GM18508 (cell line): ENCODE measurements around the gene TLCD2.
A peak's percentile ranks its signal among the peaks of the same experiment; 100 is the strongest.
"Not testable (repeated sequence)": the region's sequence is repeated elsewhere in the genome, so short reads cannot be mapped to it uniquely, and the experiment has no call there.

Source experiments
- ATAC-seq: cut with Tn5 transposase; IDR thresholded peaks from one replicate; pipeline ENCODE4 v1.9.1; 2021; ENCODE audit warnings: moderate number of reproducible peaks; ENCODE audit not compliant: insufficient read depth, unreplicated experiment

TLCD2 gene

DNA sequence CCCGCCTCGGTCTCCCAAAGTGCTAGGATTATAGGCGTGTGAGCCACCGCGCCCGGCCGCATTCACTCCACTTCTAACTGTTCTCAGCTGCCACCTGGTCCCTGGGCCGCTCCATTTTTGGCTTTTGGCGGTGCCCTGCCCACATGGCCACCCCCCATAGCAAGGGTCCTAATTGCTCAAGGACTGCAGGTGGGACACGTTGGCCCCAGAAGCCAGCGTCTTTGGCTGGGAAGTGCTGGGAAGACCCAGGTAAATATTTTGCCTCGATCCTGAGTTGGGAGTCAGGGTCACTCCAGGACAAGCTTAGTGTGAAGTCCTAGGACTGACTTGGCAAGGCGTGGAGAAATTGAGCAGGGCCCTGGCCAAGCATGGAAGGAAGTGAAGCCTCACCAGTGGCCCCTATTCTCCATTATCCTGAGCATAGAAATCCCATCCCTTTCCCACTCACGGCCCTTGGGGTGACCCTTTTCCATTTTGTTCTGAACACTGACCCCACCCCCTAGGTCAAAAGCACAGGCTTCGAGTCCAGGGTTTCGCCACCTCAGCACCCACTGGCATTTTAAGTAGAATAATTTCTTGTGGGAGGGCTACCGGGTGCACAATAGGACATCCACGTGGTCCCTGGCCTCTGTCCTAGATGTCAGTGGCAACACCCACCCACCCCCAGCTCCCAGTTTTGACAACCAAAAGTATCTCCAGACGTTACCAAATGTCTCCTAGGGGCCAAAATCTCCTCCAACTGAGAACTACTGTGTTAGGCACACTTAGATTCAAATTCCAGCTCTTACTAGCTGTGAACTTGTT lies 8.4 kb upstream of the TLCD2 start:
- no peak for ATAC-seq

DNA sequence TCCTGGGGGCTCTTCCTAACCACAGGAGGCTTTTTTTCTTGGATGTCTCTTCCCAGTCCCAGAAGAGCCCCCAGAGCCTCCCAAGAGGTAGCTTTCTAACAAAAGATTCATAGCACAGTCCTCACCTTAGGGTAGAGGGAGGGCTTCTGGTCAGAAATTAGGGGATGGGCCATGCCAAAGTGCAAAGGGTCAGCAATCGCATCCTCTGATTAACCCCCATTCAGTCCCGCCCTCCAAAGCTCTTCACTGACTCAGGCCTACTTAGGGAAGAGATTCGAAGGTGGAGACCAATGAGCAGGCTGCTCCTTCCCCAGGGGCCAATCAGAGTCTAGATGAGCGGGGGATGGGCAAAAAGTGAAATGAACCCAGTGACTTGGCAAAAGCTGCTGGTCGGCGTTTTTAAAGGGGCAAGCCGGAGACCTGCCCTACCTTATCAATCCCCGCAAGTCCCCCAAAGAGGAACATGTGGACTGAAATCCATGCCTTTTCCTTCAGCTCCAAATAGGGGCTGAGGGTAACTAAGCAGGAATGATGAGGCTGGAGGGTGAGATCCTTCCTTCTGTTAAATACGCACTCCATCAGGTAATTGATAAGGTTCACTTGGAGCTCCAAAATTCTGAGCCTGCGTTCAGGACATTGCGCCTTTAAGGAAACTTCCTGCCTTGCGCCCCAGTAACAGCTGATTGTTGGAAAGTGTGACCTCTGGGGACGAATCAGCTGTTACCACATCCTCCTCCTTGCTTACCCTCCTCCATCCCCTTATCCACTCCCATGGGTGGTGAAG lies 6.9 kb upstream of the TLCD2 start:
- peak; percentile 36 for ATAC-seq

DNA sequence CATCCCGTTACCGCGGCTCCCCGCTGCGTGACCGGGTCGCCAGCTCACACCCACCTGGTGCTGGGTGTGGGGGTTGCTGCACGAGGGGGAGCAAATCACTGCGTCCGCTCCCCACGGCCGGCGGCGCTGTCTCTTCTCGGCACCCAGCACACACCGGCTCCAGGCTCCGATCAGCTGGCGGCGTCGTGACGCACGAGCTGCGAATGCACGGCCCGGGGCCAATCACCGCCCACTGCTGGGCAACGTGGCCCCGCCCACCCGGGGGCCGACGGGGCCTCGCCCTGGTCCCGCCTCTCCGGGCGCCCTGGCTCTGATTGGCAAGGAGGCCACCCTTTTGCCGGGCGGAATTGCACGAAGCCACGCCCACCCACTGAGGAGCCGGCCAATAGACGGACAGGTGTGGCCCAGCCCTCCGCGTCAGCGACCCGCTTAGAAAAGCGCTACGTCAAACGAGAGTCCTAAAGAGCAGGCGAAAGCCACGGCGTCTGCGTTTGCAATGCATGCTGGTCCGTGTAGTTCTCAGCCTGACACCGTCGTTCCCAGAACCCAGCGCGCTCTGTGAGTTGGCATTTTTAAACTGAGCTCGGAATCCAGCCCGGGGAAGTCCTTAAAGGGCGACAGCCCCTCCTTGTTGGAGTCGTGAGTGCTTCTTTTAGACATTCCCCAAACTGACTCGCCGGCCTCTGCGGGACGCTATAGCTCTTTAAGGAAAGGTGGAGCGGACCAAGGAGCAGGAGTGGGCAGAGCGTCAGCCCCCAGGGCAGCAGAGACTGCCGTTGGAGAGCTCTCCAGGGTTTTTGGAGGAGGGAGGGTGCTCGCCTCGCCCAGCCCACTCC lies 6.1 kb upstream of the TLCD2 start:
- ATAC-seq = peak; percentile 50

DNA sequence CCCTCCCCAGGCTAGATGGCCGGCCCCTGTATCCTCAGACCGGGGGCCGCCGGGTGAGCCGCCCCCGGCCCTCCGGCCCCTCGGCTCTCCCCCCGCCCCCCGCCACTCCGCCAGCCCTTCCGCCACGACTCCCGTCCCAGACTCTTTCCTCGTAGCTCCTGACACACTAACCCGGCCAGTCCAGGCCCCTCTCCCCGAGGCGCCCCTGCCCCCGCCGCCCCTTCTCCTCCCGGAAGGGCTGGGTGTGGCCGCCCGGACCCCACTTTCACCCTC lies 5.6 kb upstream of the TLCD2 start:
- ATAC-seq = no peak

DNA sequence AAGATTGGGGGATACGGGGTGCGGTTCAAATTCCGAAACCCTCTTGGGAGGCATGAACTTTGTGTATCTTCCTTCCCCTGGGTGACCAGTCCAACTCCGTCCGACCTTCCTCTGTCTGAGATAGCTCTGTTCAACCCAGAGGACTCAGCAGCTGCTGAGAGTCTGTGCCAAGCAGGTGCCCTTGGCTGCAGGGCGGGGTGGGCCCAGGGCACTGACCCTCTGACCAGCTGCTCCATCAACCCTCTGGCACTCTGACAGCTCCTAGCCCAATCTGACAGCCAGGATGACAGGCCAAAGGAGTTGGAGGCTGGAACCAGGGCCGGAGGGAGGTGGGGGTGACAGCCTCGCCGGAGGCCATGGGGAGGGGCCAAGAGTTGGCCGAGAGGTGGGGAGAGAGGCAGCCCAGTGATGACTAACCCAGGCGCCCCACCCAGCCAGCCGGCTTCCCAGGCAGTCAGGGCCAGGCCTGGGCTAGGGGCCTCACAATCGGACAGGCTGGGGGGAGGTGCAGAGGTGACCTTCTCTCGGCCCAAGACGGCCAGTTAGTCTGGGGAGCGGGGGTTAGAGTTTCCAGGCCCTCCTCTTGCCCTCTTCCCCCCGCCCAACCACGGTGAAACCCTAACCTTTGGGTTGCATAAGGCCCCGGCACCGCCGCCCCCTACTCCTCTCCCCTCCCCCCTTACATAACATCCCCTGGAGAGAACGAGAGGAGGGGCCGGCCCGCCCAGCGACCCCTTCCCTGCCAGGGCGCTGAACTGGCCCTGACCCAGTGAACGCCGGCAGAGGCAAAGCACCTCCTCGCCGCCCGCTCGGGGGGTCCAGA lies 5.0 kb upstream of the TLCD2 start:
- no peak for ATAC-seq

DNA sequence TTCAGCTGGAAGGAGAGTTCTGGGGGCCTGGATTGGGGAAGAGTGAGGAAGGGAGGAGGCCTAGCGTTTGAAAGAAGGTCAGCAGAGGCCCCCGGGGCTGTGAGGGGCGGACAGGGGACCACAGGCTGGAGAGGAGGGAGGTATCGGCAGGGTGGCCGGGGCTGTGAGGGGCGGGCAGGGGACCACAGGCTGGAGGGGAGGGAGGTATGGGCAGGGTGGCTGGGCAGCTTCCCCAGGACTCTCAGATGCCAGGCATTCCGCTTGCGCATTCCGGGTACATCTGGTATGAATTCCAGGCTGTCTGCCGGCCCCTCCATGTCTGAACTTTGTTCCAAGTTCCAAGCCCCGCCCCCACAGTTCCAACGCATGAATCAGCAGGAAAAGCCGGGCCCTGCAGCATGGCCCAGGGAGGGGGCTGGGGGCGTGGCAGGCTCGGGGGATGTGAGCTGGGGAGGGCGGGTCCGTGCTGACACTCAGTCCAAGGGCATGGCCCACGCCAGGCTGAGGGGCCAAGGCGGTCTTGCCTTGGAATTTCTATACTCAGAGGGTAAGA lies 4.3 kb upstream of the TLCD2 start:
- ATAC-seq = no peak

DNA sequence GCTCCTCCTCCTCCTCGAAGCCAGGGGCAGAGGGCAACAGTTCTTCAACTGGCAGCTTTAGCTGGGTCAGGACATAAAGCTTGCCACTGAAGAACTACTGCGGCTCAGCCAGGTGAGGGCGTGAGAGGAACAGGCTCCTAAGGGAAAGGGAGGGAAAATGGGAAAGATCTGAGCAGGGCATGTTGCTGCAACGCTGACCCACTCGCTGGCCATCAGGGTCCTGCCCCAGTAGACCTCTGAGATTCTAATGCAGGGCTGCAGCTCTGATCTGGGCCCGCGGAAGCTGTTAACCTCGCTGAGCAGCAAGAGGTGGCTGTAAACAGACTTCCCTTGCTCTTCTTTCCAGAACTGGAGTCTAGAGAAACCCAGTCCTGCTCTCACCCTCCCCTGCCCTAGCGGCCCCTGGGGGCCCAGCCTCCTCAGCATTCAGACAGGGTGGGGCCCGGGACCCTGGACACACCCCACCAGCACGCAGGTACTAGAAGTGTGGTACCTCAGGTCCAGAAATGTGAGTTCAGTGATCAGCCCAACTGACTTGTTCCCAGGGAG lies 3.8 kb upstream of the TLCD2 start:
- ATAC-seq = no peak

DNA sequence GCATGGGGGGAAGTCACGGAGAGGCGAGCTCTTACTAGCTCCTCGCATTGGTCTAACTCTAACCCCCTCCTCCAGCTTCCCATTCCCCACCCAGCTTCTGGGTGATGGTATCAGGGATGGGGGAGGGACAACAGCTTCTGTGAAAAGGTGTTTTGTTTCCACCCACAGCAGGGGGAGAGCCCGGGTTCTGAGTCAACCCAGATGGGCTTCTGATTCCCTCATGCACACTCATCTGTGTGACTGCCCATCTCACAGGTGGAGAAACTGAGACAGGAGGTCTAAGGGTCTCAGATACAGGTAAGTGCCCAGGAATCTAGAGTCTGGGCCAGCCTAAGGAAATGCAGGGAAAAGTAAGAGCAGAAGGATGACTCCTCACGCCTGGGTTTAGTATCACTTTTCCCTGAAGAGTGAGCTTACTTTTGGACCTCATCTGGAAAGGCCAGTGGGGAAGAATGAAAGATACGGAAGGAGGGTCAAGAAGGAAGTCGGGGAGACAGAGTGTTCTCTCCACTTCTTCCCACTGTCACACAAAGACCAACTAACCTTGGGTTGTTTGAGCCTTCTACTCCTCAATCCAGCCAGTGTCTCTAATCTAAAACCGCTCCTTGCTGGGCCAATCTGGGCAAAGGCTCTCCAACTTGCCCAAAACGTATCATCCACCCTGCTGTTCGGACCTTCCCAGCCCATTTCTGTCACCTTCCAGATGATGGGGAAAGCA lies 3.1 kb upstream of the TLCD2 start:
- no peak for ATAC-seq

DNA sequence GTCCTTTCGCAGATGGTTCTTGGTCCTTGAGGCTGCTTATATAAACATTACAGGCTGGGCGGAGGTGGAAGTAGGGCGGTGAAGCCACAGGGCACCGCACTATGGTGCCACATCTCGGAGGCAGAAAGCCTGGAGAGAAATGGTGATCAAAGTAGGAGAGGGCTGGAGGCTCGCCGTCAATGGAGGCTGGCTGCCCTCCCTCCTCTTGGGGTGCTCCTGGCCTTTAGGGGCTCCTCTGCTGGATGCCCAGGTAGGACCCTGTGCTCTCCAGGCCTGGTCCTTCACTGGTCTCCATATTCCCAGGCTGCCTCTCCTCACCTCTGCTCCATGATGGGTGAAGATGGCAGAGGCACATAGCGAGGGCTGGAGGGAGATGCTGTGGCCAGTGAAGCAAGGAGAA lies 2.1 kb upstream of the TLCD2 start:
- ATAC-seq = no peak

DNA sequence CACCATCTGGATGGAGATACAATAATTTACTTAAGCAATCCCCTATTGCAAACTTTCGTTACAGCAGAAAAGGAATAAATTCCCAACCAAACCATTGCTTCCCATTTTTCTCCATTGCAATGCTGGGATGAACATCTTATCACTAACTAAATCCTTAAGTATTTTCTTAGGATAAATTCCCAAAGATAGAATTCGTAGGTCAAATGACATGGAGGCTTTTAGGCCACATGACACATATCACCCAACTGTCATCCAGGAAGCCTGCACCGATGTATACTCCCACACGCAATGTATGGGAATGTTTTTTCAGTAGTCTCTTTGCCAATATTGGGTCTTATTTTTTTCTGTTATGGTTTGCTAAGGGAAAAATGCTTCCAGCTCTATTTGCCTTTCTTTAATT lies 1.6 kb upstream of the TLCD2 start:
- ATAC-seq = no peak

DNA sequence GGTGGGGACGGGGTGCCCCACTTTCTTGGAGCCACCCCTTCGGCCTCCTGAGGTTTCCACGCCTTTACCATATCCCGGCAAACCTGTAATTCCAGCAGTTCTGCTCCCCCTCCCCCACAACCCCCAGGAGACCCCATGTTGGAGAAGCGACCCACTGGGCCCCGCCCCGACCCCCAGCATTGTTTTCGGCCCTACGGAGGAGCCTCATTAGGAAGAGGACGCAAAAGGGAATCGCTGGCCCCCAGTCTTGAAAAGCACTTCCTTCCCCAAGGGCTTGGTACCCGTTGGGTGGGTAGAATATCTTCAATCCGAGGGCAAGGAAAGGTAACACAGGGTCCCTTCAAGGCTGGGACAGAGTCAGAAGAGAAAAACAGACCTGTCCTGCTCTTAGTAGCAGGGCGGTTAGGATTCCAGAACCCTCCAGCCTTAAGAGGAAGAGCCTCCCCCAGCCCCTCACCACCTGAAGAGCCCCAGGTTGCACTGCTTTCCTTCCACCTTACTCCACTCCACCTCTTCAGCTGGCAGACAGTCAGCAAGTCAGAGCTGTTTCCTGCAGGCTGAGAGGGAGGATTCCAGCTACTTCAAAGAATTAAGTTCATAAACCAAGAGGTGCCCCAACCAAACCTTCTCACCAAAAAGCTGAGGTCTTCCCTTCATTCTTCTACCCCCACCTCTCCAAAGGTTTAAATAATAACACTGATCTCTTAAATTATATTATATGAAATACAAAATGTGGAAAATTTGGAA lies 803 bp upstream of the TLCD2 start:
- no peak for ATAC-seq

DNA sequence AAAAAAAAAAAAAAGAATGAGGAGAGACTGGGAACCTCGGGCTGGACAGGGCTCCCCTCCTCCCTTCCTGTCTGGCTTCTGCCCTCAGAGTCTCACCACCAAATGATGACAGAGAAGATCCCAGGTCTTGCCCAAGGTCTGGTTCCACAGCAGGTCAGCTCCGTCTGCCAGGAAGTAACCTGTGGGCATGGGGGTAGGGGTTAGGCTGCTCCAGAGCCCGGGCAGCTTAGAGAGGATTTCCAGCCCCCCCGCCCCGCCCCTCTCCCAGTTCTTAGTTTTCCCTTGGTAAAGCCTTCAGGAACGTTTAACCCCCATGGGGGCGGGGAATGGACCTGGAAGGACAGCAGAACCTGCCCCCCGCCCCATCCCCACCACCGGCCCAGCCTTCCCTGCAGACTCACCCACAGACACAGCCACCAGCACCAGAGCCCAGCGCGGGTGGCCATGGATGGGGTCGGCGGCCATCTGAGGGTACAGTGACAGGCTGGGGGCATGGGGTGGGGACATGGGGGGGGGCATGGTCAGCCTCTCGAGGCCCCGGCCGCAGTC lies 700 bp downstream of the TLCD2 start:
- ATAC-seq = no peak

DNA sequence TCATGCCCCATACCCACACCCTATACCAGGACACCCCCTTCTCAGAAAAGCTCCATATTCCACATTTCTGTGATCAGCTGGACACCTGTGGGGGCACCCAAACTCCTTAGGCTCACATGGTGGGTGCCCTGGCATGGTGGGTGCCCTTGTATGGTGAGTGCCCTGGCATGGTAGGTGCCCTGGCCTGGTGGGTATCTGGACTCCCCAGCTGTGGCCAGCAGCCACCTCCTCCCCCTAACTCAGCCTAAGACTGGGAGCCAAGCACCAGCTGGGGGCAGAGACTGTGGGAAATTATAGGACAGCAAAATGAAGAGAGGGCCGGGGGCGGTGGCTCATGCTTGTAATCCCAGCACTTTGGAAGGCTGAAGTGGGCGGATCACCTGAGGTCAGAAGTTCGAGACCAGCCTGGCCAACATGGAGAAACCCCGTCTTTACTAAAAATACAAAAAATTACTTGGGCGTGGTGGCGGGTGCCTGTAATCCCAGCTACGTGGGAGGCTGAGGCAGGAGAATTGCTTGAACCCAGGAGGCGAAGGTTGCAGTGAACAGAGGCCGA lies 1.3 kb downstream of the TLCD2 start:
- not testable (repeated sequence) for ATAC-seq

DNA sequence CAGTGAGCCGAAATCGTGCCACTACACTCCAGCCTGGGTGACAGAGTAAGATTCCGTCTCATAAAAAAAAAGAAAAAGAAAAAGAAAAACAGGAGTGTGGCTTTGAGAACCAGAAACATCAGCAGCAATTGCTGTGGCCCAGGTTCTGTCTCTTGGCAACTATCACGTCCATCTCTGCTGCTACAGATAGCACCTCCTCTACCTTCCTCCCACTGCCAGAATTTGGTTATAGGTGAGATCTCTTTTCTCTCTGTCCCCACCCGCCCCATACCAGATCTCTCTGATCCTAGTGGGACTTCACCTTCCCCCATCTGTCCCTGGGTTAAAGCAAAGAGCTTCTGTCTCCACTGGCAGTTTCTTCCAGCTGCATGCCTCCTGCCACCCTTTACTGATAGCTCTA lies 3.1 kb downstream of the TLCD2 start:
- ATAC-seq = no peak

DNA sequence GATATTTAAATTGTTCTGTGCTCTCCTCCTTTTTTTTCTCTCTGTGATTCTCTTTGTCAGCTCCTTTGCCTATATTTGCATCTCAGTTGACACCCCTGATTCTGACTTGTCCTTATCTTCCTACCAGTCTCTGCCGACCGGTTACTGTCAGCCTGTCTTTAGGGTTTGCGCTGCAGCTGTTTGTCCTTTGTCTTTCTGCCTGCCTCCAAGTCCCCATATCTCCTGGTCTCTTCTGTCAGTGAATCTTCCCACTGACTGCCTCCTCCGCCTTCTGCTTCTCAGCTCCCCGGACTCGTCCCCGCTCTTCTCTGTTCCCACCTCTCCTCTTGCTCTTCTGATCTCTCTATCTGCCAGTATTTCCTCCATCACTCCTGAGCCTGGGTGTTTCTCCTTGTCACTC lies 5.2 kb downstream of the TLCD2 start:
- no peak for ATAC-seq

DNA sequence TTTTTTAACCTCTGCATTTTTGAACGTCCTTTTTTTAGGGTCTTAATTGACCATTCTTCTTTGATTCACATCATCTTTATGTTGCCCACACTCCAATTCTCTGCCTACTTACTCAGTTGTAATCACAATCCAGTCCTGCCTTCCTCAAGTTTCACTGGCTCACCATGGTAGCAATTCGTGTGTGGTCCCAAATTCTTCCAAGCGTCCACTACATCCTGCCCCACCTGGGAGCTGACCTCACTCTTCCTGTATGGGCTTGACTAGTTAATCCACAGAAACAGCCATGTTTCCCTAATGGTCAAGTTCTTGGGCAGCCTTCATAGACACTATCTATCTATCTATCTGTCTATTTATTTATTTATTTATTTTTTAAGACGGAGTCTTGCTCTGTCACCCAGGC lies 7.1 kb downstream of the TLCD2 start:
- no peak for ATAC-seq

DNA sequence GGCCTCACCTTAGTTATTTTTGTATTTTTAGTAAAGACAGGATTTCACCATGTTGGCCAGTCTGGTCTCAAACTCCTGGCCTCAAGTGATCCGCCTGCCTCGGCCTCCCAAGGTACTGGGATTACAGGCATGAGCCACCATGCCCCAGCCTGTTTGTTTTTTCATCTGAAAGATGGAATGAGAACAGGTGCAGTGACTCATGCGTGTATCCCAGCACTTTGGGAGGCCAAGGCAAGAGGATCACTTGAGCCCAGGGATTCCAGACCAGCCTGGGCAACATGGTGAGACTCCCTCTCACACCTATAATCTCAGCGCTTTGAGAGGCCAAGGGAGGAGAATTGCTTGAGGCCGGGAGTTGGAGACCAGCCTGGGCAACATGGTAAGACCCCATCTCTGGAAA lies 10.3 kb downstream of the TLCD2 start:
- ATAC-seq = not testable (repeated sequence)

DNA sequence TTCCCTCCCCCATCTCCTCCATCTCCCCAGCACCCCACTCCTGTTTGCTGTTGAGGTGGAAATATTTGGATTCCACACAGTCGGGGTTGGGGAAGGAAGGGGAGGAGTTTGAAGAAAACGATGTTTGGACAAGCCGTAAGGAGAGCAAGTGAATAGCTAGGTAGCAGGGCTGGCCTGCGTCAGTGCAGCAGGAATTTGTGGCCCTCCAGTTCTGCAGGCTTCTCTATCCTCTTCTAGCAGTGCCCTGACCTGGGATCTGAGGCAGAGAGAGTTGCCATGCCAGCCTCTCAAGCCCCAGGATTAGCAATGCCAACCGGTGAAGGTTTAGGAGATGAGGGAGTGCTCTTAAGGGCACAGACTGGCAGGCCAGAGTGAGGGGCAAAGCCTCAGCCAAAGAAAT lies 12.5 kb downstream of the TLCD2 start:
- ATAC-seq = no peak
